ENCODE measurements around the gene TAF10.

Gene TAF10

GRCh38 chr11:6569706-6570105, 42.3 kb downstream of the TAF10 start:
- no peak overlapping the region for H2AK5ac ChIP-seq (ENCODE audit: low read length)
- H3K18ac ChIP-seq (ENCODE audit: low read length): no peak overlapping the region
- H3K4me2 ChIP-seq (ENCODE audit: low read length): no peak overlapping the region
- no peak overlapping the region for H3K27ac ChIP-seq (ENCODE audit: low read depth, low read length)
- no peaks in the 10 kb centered on the region for H3K27me3 ChIP-seq (ENCODE audit: insufficient read depth, low read length)
- H3K9me3 ChIP-seq (ENCODE audit: insufficient read depth, low read depth, low read length): peaks cover 5% of the 10 kb centered on the region
- H3K9ac ChIP-seq (ENCODE audit: low read length): no peak overlapping the region
- H2BK12ac ChIP-seq (ENCODE audit: low read length): no peak overlapping the region
- no peak overlapping the region for H2BK5ac ChIP-seq (ENCODE audit: low read depth, low read length, poor library complexity)
- H2BK120ac ChIP-seq (ENCODE audit: insufficient read depth, low read length, poor library complexity): no peak overlapping the region
- H4K91ac ChIP-seq (ENCODE audit: low read depth, low read length): no peak overlapping the region
- no peak overlapping the region for H4K8ac ChIP-seq (ENCODE audit: low read depth, low read length)
- H3K79me2 ChIP-seq (ENCODE audit: control insufficient read depth, insufficient read depth, low read length, poor library complexity): no peaks in the 10 kb centered on the region
- 100% methylated on average over 1 of the region's 5 CpGs for WGBS (ENCODE audit: extremely low coverage, insufficient coverage, insufficient read length)
- no peak for DNase-seq
- H3K23ac ChIP-seq (ENCODE audit: low read length): no peak overlapping the region
- no peak overlapping the region for H3K14ac ChIP-seq (ENCODE audit: low read length)
- no peak overlapping the region for H3K4me3 ChIP-seq (ENCODE audit: low read depth, low read length)
- peaks cover 4 to 5% of the 10 kb centered on the region in 2 experiments for H3K4me1 ChIP-seq (ENCODE audit: control insufficient read depth in 1 of 2, insufficient read depth in 2 of 2, low read length in 2 of 2)
- no peak overlapping the region for H2AFZ ChIP-seq (ENCODE audit: insufficient read depth, low read length, poor library complexity)
- no peak overlapping the region for H3K4ac ChIP-seq (ENCODE audit: low read depth, low read length)
- H3K79me1 ChIP-seq (ENCODE audit: low read length): no peaks in the 10 kb centered on the region
- H3K36me3 ChIP-seq (ENCODE audit: control insufficient read depth in 1 of 2, insufficient read depth in 2 of 2, low read length in 2 of 2): no peaks in the 10 kb centered on the region
- H4K12ac ChIP-seq (ENCODE audit: low read depth, low read length): no peak overlapping the region

GRCh38 chr11:6568191-6568918, 43.7 kb downstream of the TAF10 start:
- no peaks in the 10 kb centered on the region for H3K79me2 ChIP-seq (ENCODE audit: control insufficient read depth, insufficient read depth, low read length, poor library complexity)
- H3K4me2 ChIP-seq (ENCODE audit: low read length): no peak overlapping the region
- no peak overlapping the region for H2BK120ac ChIP-seq (ENCODE audit: insufficient read depth, low read length, poor library complexity)
- H3K4me1 ChIP-seq (ENCODE audit: control insufficient read depth in 1 of 2, insufficient read depth in 2 of 2, low read length in 2 of 2): peaks cover 4 to 5% of the 10 kb centered on the region in 2 experiments
- no peak overlapping the region for H2AFZ ChIP-seq (ENCODE audit: insufficient read depth, low read length, poor library complexity)
- H3K27ac ChIP-seq (ENCODE audit: low read depth, low read length): no peak overlapping the region
- no peak for DNase-seq
- no peak overlapping the region for H3K14ac ChIP-seq (ENCODE audit: low read length)
- no peak overlapping the region for H3K4ac ChIP-seq (ENCODE audit: low read depth, low read length)
- no peak overlapping the region for H4K12ac ChIP-seq (ENCODE audit: low read depth, low read length)
- H4K91ac ChIP-seq (ENCODE audit: low read depth, low read length): no peak overlapping the region
- H4K8ac ChIP-seq (ENCODE audit: low read depth, low read length): no peak overlapping the region
- no peak overlapping the region for H2BK12ac ChIP-seq (ENCODE audit: low read length)
- H3K18ac ChIP-seq (ENCODE audit: low read length): no peak overlapping the region
- no peak overlapping the region for H3K23ac ChIP-seq (ENCODE audit: low read length)
- no CpG with 5 or more reads among the region's 4 CpGs for WGBS (ENCODE audit: extremely low coverage, insufficient coverage, insufficient read length)
- no peak overlapping the region for H2BK5ac ChIP-seq (ENCODE audit: low read depth, low read length, poor library complexity)
- no peaks in the 10 kb centered on the region for H3K27me3 ChIP-seq (ENCODE audit: insufficient read depth, low read length)
- H3K36me3 ChIP-seq (ENCODE audit: control insufficient read depth in 1 of 2, insufficient read depth in 2 of 2, low read length in 2 of 2): no peaks in the 10 kb centered on the region
- no peak overlapping the region for H2AK5ac ChIP-seq (ENCODE audit: low read length)
- no peak overlapping the region for H3K9ac ChIP-seq (ENCODE audit: low read length)
- peaks cover 5% of the 10 kb centered on the region for H3K9me3 ChIP-seq (ENCODE audit: insufficient read depth, low read depth, low read length)
- H3K4me3 ChIP-seq (ENCODE audit: low read depth, low read length): no peak overlapping the region
- no peaks in the 10 kb centered on the region for H3K79me1 ChIP-seq (ENCODE audit: low read length)

GRCh38 chr11:6567371-6567745, 44.7 kb downstream of the TAF10 start:
- no peak overlapping the region for H3K4me3 ChIP-seq (ENCODE audit: low read depth, low read length)
- no peak overlapping the region for H4K91ac ChIP-seq (ENCODE audit: low read depth, low read length)
- H3K14ac ChIP-seq (ENCODE audit: low read length): no peak overlapping the region
- no peak overlapping the region for H4K12ac ChIP-seq (ENCODE audit: low read depth, low read length)
- DNase-seq: no peak
- H2AK5ac ChIP-seq (ENCODE audit: low read length): no peak overlapping the region
- peaks cover 4 to 5% of the 10 kb centered on the region in 2 experiments for H3K4me1 ChIP-seq (ENCODE audit: control insufficient read depth in 1 of 2, insufficient read depth in 2 of 2, low read length in 2 of 2)
- peaks cover 5% of the 10 kb centered on the region for H3K9me3 ChIP-seq (ENCODE audit: insufficient read depth, low read depth, low read length)
- H3K36me3 ChIP-seq (ENCODE audit: control insufficient read depth in 1 of 2, insufficient read depth in 2 of 2, low read length in 2 of 2): no peaks in the 10 kb centered on the region
- no peak overlapping the region for H3K18ac ChIP-seq (ENCODE audit: low read length)
- no peak overlapping the region for H3K27ac ChIP-seq (ENCODE audit: low read depth, low read length)
- no peak overlapping the region for H2BK120ac ChIP-seq (ENCODE audit: insufficient read depth, low read length, poor library complexity)
- no peak overlapping the region for H3K4ac ChIP-seq (ENCODE audit: low read depth, low read length)
- no peak overlapping the region for H4K8ac ChIP-seq (ENCODE audit: low read depth, low read length)
- H2BK5ac ChIP-seq (ENCODE audit: low read depth, low read length, poor library complexity): no peak overlapping the region
- H3K23ac ChIP-seq (ENCODE audit: low read length): no peak overlapping the region
- no peak overlapping the region for H3K4me2 ChIP-seq (ENCODE audit: low read length)
- no CpG with 5 or more reads among the region's 7 CpGs for WGBS (ENCODE audit: extremely low coverage, insufficient coverage, insufficient read length)
- no peaks in the 10 kb centered on the region for H3K27me3 ChIP-seq (ENCODE audit: insufficient read depth, low read length)
- H3K9ac ChIP-seq (ENCODE audit: low read length): no peak overlapping the region
- H3K79me1 ChIP-seq (ENCODE audit: low read length): no peaks in the 10 kb centered on the region
- no peak overlapping the region for H2AFZ ChIP-seq (ENCODE audit: insufficient read depth, low read length, poor library complexity)
- no peak overlapping the region for H2BK12ac ChIP-seq (ENCODE audit: low read length)
- no peaks in the 10 kb centered on the region for H3K79me2 ChIP-seq (ENCODE audit: control insufficient read depth, insufficient read depth, low read length, poor library complexity)

DNA sequence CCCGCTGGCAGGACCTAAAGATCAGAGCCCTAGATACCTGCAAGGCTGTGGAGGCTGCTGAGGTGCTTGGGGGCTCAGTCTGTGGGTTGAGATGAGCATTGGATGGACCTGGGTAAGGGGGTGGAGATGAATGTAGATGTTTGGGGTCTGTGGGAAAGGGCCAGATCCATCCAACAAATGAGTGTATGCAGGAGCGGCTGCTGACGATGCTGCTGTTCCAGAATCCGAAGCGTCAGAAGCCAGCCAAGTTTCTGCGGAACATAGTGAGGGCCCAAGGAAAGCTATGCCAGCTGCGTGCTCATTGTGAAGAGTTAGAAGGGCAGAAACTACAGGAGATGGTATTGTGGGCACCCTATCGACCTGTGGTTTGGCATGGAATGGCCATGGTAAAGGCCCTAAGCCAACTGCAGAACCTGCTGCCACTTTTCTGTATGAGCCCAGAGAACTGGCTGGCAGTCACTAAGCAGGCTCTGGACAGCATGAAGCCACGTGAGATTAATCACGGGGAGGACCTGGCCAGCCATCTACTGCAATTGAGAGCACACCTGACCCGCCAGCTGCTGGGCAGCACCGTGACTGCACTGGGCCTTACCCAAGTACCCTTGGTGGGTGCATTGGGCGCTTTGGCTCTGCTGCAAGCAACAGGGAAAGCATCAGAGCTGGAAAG, 45.2 kb downstream of the TAF10 start:
- H3K23ac ChIP-seq (ENCODE audit: low read length): no peak overlapping the region
- H3K79me2 ChIP-seq (ENCODE audit: control insufficient read depth, insufficient read depth, low read length, poor library complexity): no peaks in the 10 kb centered on the region
- H2AFZ ChIP-seq (ENCODE audit: insufficient read depth, low read length, poor library complexity): no peak overlapping the region
- no peak overlapping the region for H2BK5ac ChIP-seq (ENCODE audit: low read depth, low read length, poor library complexity)
- no peaks in the 10 kb centered on the region for H3K27me3 ChIP-seq (ENCODE audit: insufficient read depth, low read length)
- H3K9ac ChIP-seq (ENCODE audit: low read length): no peak overlapping the region
- H3K36me3 ChIP-seq (ENCODE audit: control insufficient read depth in 1 of 2, insufficient read depth in 2 of 2, low read length in 2 of 2): no peaks in the 10 kb centered on the region
- no peak overlapping the region for H2BK12ac ChIP-seq (ENCODE audit: low read length)
- H3K4me1 ChIP-seq (ENCODE audit: control insufficient read depth in 1 of 2, insufficient read depth in 2 of 2, low read length in 2 of 2): peaks cover 4 to 5% of the 10 kb centered on the region in 2 experiments
- no peak overlapping the region for H2BK120ac ChIP-seq (ENCODE audit: insufficient read depth, low read length, poor library complexity)
- H3K79me1 ChIP-seq (ENCODE audit: low read length): no peaks in the 10 kb centered on the region
- H3K27ac ChIP-seq (ENCODE audit: low read depth, low read length): no peak overlapping the region
- peaks cover 5% of the 10 kb centered on the region for H3K9me3 ChIP-seq (ENCODE audit: insufficient read depth, low read depth, low read length)
- H3K4ac ChIP-seq (ENCODE audit: low read depth, low read length): no peak overlapping the region
- H4K91ac ChIP-seq (ENCODE audit: low read depth, low read length): no peak overlapping the region
- no peak for DNase-seq
- H2AK5ac ChIP-seq (ENCODE audit: low read length): no peak overlapping the region
- no peak overlapping the region for H4K8ac ChIP-seq (ENCODE audit: low read depth, low read length)
- H3K14ac ChIP-seq (ENCODE audit: low read length): no peak overlapping the region
- H4K12ac ChIP-seq (ENCODE audit: low read depth, low read length): no peak overlapping the region
- no CpG with 5 or more reads among the region's 13 CpGs for WGBS (ENCODE audit: extremely low coverage, insufficient coverage, insufficient read length)
- no peak overlapping the region for H3K18ac ChIP-seq (ENCODE audit: low read length)
- no peak overlapping the region for H3K4me3 ChIP-seq (ENCODE audit: low read depth, low read length)
- no peak overlapping the region for H3K4me2 ChIP-seq (ENCODE audit: low read length)

Data from trophoblast cell (in vitro differentiated cells and primary cell).